ENCODE measurements around the gene DBH.
"Not testable (repeated sequence)": the region's sequence is repeated elsewhere in the genome, so short reads cannot be mapped to it uniquely, and the experiment has no call there.

Gene DBH

DNA sequence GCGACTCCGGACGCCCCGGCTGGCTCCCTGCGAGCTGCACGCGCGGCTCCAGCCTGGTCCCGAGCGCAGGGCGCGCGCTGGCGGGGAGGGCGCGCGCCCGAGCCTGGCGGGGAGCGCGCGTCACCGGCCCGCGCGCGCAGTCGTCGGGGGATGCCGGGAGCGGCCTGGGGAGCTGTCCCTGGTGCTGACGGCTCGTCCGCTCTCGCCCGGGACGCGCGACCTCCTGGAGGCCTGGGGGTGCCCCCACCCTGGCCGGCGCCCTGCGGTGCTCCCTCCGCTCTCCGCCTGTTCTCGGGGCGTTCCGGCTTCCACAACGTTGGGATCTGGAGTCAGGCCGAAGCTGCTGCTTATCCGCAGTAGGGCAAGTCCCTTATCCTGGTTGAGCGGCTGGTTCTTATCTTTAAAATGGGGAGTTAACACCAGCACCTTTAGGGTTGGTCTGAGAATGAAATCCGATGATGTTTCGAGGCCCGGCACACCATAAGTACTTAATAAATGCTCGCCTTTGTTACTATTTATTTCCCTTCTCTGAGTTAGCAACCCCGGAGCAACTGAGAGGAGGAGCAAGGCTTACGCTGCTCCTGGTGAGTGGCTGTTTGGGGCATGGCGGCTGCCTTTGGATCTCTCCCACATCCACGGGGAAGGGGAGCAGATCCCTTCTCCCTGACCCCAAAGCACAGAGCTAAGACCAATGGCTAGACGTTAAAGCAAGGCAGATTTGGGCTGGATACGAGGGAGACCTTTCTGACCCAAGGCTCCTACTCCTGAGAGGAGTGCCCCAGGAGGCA is 26.7 kb upstream of the DBH start, which contains the start of gene FAM163B:
Gene FAM163B, minus strand, starts transcription at position 79 of the 788 bp plus-strand sequence. CDS start 29,166 bp downstream, outside the sequence.
- H3K27ac Mint-ChIP-seq, result no peak within 1 kb of the TSS
- peak within 1 kb of the TSS; percentile 44 for H3K4me3 Mint-ChIP-seq
- H3K4me1 Mint-ChIP-seq (ENCODE audit: low read depth), result peaks cover 8% of the 10 kb centered on the region
- no peaks in the 10 kb centered on the region for H3K9me3 Mint-ChIP-seq (ENCODE audit: low read depth)
- H3K36me3 Mint-ChIP-seq, result no peaks in the 10 kb centered on the region
- H3K27me3 Mint-ChIP-seq, result peaks cover 21% of the 10 kb centered on the region

DNA sequence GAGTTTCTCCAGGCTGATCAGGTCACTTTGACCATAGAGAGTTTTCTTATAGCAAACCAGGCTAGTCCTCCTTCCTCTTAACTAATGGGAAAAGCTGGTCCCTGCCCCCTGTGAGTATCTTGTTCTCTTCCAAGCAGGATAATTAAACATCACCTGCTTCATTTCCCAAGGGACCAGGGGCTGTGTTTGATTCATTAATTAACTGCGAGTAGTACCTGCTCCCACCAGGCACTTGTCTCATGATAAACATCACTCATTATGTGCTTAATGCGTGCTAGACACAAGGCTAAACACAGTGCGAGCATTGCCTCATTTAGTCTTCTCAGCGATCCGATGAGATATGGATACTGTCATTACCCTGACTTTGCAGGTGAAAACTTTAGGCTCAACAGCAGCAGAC is 25.3 kb upstream of the DBH start:
- H3K9me3 Mint-ChIP-seq (ENCODE audit: low read depth), result no peaks in the 10 kb centered on the region
- H3K4me3 Mint-ChIP-seq, result no peak overlapping the region
- peaks cover 21% of the 10 kb centered on the region for H3K27me3 Mint-ChIP-seq
- peaks cover 6% of the 10 kb centered on the region for H3K4me1 Mint-ChIP-seq (ENCODE audit: low read depth)
- no peak overlapping the region for H3K27ac Mint-ChIP-seq
- H3K36me3 Mint-ChIP-seq, result no peaks in the 10 kb centered on the region

DNA sequence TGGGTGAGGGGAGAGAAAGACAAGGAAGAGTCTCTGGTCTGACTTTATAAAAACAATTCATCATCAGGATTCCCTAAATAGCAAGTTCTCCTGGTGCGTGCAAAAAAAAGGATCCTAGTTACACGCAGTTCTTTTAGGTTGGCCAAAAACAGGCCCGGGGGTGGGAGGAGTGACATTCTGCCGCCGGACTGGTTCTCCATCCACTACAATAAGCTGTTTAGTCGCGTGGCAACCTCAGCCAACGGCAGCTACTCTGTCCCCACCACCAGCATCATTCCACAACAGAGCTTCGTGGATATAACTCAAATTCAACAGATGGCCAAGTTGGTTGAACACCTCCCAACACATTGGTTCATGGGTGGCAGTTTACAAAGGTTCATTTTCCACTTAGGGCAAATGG is 24.1 kb upstream of the DBH start:
- Mint-ChIP-seq H3K4me1 (ENCODE audit: low read depth) (peaks cover 6% of the 10 kb centered on the region), H3K27me3 (peaks cover 21% of the 10 kb centered on the region), H3K9me3 (ENCODE audit: low read depth) (no peaks in the 10 kb centered on the region), H3K36me3 (no peaks in the 10 kb centered on the region), H3K27ac (no peak overlapping the region), H3K4me3 (no peak overlapping the region)

DNA sequence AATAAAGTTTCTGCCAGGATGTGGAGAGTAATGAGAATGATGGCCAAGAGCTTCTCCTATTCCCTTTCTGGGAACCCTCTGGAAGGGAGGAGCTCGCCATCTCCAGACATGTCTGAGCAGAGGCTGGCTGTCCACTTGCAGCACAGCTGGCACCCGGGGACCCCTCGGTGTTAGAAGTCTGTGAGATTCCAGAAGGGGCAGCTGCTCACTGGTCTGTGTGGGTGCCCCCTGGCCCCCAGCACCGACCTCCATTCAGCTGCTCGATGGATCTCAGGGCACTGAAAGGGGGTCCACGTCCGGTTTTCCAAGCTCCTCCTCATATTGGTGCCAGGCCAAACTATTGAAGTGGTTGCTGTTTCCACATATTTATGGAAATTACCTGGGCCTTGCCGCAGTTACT is 23.3 kb upstream of the DBH start:
- Mint-ChIP-seq H3K4me3 (no peak overlapping the region), H3K27me3 (peaks cover 21% of the 10 kb centered on the region), H3K27ac (no peak overlapping the region), H3K9me3 (ENCODE audit: low read depth) (no peaks in the 10 kb centered on the region), H3K36me3 (no peaks in the 10 kb centered on the region), H3K4me1 (ENCODE audit: low read depth) (peaks cover 6% of the 10 kb centered on the region)

DNA sequence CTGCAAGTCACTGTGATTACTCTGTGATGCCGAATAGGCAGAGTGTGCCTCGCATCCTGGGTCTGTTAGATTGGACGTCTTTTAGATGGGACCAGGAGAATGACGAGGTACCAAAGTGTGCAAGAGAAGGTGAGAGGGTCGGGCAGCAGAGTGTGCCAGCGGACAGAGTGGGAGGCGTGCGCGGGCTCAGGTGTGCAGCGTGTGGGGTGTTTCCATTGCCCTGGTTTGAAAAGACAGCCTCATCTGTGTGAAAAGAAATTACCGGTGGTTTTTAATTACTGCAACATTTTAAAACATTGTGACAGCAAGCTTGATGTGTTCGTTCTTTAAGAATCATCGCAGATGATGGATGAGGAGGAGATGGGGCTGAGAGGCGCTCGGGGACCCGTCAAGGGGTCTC is 22.7 kb upstream of the DBH start:
- Mint-ChIP-seq H3K27me3 (peaks cover 19% of the 10 kb centered on the region), H3K36me3 (no peaks in the 10 kb centered on the region), H3K4me1 (ENCODE audit: low read depth) (peaks cover 8% of the 10 kb centered on the region), H3K4me3 (no peak overlapping the region), H3K9me3 (ENCODE audit: low read depth) (no peaks in the 10 kb centered on the region), H3K27ac (no peak overlapping the region)

DNA sequence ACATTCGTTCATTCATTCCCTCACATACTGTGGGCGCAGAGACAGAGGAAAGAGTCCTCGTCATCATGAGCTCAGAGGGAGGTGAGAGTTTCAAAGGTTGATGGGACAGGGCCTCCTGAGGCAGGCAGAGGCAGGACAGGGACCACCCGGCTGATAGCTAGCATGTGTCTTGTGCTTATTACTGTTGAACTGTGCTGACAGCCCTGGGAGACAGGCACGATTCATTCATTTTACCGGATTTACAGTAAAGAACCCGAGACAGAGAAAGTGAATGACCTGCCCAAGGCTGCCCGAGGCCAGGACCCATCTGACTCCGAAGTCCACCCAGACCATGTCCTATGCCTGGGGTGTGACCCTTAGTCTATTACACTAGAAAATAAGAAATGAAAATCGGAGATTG is 22.1 kb upstream of the DBH start:
- Mint-ChIP-seq H3K4me3 (no peak overlapping the region), H3K27me3 (peaks cover 18% of the 10 kb centered on the region), H3K27ac (no peak overlapping the region), H3K36me3 (no peaks in the 10 kb centered on the region), H3K9me3 (ENCODE audit: low read depth) (no peaks in the 10 kb centered on the region), H3K4me1 (ENCODE audit: low read depth) (peaks cover 12% of the 10 kb centered on the region)

DNA sequence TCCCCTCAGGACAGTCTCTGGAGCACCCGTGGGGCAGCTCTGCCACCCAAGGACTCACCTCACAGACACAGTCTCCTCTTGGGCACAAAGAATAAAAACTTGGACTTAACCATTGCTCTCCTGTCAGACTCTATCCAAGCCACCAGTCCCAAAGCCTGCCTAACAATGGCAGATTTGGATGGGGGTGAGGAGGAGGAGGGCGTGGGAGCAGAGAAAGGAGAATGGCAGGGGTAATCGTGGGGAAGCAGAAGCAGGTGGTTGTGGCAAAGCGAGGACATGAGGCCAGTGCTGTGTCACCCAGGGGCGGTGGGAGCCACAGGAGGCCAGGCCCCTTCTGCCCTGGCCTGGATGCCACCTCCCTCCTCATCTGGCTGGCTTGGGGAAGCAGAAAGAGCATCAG is 21.5 kb upstream of the DBH start:
- Mint-ChIP-seq H3K4me1 (ENCODE audit: low read depth) (peaks cover 15% of the 10 kb centered on the region), H3K4me3 (no peak overlapping the region), H3K9me3 (ENCODE audit: low read depth) (no peaks in the 10 kb centered on the region), H3K27me3 (peaks cover 15% of the 10 kb centered on the region), H3K36me3 (no peaks in the 10 kb centered on the region), H3K27ac (no peak overlapping the region)

DNA sequence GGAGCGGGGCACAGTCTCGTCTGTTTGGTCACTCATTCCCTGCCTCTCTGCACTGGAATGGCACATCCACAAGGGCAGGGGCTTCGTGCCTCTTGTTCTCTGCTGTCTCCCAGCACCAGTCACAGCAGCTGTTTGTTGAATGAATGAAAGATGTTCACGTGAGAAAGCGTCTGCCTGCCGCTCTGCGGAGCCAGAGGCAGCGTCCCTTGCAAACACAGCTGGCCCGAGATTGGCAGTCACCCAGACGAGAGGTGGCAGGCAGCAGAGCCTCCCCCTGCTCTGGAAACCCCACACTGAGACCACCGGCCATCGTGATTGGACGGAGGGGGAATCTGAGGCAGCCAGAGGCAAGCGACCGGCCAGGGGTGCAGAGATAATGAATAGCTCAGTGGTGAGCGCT is 21.0 kb upstream of the DBH start:
- Mint-ChIP-seq H3K9me3 (ENCODE audit: low read depth) (no peaks in the 10 kb centered on the region), H3K27me3 (peaks cover 11% of the 10 kb centered on the region), H3K4me1 (ENCODE audit: low read depth) (peaks cover 17% of the 10 kb centered on the region), H3K4me3 (no peak overlapping the region), H3K27ac (no peak overlapping the region), H3K36me3 (no peaks in the 10 kb centered on the region)

DNA sequence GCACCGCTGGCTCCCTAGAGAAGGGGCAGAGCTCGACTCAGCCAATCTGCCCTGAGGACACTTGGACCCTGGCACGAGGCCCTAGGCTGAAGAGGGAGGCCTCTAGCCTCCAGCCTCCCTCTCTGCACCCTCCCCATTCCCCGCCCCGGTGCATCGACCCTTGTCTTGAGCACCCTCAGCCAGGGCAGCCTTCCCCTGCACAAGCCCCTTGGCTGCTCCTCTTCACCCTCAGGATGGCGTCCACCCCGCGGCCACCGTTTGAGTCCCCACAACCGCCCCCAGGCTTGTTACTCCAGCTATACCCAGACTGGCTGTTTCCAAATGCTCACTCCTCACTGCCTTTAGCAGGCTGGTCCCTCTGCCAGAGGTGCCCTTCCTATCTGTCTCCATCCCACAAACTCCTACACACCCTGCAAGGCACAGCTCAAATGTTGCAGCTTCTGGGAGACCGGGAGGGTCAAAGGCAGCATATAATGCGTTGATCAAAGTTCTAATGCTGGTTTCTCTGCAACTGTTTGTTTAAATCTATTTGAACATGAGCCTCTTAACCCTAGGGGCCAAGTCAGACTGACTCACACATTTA is 20.5 kb upstream of the DBH start:
- Mint-ChIP-seq H3K9me3 (ENCODE audit: low read depth) (no peaks in the 10 kb centered on the region), H3K4me1 (ENCODE audit: low read depth) (peaks cover 20% of the 10 kb centered on the region), H3K27me3 (peaks cover 7% of the 10 kb centered on the region), H3K36me3 (no peaks in the 10 kb centered on the region), H3K4me3 (no peak overlapping the region), H3K27ac (no peak overlapping the region)

DNA sequence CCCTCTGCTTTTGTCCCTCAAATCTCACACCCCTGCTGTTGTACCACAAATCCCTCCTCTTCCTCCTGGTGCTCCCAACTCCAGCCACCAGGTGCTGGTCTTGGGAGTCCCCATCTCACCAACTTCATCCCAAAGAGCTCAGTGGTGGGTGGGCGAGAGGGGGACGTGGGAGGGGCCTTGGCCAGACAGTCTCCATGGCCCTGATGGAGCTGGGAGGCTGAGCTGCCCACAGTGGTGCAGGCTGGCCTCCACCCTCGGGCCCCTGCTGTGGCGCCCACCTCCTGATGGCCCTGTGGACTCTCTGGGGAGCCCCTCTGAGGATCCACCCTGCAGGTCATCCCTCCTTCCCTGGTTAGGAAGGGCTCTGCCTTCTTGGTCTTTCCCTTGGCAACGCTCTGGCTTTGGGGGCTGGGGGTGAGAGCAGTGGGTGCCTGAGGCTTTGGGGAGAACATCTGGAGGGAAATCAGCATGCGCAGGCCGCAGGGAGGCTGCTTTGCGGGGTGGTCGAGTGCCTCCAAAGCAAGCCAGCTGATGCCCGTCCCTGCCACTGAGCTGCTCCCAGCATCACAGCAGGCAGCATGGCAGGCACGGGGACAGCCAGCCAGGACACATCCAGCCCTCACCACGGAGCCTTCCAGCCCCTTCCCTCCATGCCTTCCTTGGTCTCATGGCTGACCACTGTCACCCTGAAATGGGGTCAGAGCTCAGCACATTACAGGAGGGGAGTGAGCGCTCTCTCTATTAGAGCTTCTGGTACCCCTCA is 19.3 kb upstream of the DBH start:
- H3K27ac Mint-ChIP-seq, result no peak overlapping the region
- no peaks in the 10 kb centered on the region for H3K27me3 Mint-ChIP-seq
- H3K36me3 Mint-ChIP-seq, result no peaks in the 10 kb centered on the region
- H3K4me1 Mint-ChIP-seq (ENCODE audit: low read depth), result peaks cover 28% of the 10 kb centered on the region
- no peak overlapping the region for H3K4me3 Mint-ChIP-seq
- H3K9me3 Mint-ChIP-seq (ENCODE audit: low read depth), result no peaks in the 10 kb centered on the region

DNA sequence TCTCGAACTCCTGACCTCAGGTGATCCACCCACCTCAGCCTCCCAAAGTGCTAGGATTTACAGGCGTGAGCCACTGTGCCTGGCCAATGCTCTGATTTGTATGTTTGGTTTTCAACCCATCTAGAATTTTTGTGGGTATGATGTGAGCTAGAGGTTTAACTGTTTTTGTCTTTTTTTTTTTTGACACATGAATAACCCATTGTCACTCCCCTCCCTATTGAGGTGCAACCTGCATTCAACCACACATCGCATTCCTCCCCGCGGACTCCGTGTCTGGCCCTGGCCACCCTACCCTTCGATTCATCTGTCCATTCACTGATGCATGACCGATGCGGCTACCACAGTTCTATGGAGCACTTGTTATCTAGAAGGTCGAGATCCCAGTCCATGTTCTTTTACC is 17.4 kb upstream of the DBH start:
- H3K4me1 Mint-ChIP-seq (ENCODE audit: low read depth), result peaks cover 37% of the 10 kb centered on the region
- no peaks in the 10 kb centered on the region for H3K36me3 Mint-ChIP-seq
- H3K9me3 Mint-ChIP-seq (ENCODE audit: low read depth), result no peaks in the 10 kb centered on the region
- no peak overlapping the region for H3K4me3 Mint-ChIP-seq
- H3K27ac Mint-ChIP-seq, result no peak overlapping the region
- no peaks in the 10 kb centered on the region for H3K27me3 Mint-ChIP-seq

DNA sequence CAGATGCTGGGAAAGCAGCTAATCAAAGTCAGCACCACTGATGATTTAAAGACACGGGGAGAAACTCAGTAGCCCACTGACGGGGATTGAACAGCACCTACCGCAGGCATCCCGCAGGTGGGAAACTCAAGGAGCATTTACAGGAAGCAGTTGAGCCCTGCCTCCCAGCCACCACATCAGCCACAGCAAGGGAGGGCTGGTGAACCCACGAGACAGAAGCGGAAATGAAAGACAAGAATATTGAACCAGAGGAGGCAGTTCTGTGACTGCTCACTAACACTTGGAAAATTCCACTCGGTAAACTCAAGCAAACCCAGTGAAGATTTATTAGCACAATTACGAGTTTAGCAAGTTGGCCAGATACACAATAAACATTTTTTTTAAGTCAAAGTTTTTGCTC is 16.4 kb upstream of the DBH start:
- Mint-ChIP-seq H3K4me3 (peak overlapping the region; percentile 69), H3K36me3 (no peaks in the 10 kb centered on the region), H3K27me3 (no peaks in the 10 kb centered on the region), H3K9me3 (ENCODE audit: low read depth) (no peaks in the 10 kb centered on the region), H3K27ac (peak overlapping the region; percentile 54), H3K4me1 (ENCODE audit: low read depth) (peaks cover 37% of the 10 kb centered on the region)

DNA sequence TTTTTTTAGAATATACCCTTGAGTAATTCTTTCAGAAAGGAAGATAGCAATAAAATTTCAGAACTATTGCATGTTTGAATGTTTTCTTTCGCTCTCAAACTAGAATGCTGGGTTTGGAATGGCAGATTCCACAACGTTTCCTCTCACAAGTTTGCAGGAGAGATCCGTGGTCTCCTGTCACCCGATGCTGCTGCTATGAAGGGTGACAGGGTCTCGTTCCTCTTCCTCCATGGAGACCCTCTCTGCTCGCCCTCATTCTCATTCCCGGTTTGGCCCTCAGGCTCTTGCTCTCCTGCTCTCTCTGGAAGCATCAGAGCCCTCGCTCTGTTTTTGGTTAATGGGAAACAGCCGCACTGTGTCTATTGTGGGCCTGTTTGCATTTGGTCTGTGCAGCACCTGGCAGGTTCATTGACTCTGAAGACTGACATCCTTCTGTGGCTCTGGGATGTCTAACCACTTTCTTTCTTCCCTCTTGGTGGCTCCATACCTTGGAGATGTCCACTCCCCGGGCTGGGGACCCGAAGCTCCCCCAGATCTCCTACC is 14.4 kb upstream of the DBH start:
- Mint-ChIP-seq H3K27me3 (no peaks in the 10 kb centered on the region), H3K27ac (peak overlapping the region; percentile 70), H3K9me3 (ENCODE audit: low read depth) (peaks cover 8% of the 10 kb centered on the region), H3K36me3 (peaks cover 8% of the 10 kb centered on the region), H3K4me1 (ENCODE audit: low read depth) (peaks cover 37% of the 10 kb centered on the region), H3K4me3 (peak overlapping the region; percentile 27)

DNA sequence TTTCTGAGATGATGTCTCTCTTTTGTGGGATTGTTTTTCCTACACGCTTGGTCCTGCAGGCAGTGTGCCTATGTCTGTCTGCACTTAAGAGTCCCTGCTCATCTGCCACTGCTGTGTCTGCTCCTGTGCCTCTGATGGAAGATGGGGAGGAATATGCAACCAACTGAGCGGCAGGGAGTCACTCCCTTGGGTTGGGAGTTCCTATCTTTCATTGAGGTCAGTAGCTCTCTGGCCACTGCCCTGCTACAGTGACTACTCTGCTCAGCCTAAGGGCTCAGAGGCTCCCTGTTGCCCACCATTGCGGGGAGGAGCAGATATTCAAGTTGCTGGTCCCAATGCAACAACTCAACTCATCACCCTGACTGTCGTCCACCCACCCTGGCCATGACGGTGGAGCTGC is 13.6 kb upstream of the DBH start:
- peaks cover 37% of the 10 kb centered on the region for H3K4me1 Mint-ChIP-seq (ENCODE audit: low read depth)
- no peak overlapping the region for H3K4me3 Mint-ChIP-seq
- peaks cover 13% of the 10 kb centered on the region for H3K9me3 Mint-ChIP-seq (ENCODE audit: low read depth)
- peak overlapping the region; percentile 34 for H3K27ac Mint-ChIP-seq
- H3K27me3 Mint-ChIP-seq, result no peaks in the 10 kb centered on the region
- H3K36me3 Mint-ChIP-seq, result peaks cover 8% of the 10 kb centered on the region

DNA sequence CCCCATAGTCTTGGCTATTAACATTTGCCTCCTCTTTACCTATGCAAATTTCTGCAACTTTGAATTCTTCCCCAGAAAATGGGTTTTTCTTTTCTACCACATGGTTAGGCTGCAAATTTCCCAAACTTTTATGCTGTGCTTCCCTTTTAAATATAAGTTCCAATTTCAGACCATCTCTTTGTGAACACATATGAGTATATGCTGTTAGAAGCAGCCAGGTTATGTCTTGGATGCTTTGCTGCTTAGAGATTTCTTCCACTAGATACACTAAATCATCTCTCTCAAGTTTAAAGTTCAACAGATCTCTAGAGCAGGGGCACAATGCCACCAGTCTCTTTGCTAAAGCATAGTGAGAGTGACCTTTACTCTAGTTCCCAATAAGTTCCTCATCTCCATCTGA is 10.2 kb upstream of the DBH start:
- peaks cover 13% of the 10 kb centered on the region for H3K9me3 Mint-ChIP-seq (ENCODE audit: low read depth)
- not testable (repeated sequence) for H3K27me3 Mint-ChIP-seq

More for the DNA sequence above, 10.2 kb upstream of the DBH start:
- peaks cover 14% of the 10 kb centered on the region for H3K4me1 Mint-ChIP-seq (ENCODE audit: low read depth)
- not testable (repeated sequence) for H3K4me3 Mint-ChIP-seq, H3K36me3 Mint-ChIP-seq, H3K27ac Mint-ChIP-seq

Measured in activated naive CD8-positive, alpha-beta T cell (primary cell).